ENCODE data around the gene RAB40B.

The RAB40B gene

DNA sequence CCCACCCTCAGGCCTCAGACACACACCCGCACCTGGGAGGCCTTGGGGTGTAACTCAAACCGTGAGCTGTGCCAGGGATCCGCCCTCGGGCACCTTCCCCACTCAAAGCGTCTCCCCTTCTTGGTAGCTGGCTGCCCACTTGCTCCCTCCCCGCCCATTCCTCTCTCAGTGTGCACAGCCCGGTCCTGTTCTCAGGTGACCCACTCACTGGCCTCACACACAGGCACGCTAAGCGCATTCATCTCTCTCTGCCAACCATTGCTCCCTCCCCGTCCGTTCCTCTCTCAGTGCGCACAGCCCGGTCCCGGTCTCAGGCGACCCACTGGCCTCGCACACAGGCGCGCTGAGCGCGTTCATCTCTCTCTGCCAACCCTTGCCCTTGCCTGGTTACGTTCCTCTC is 71.1 kb downstream of the RAB40B start:
- peaks cover 29% of the 10 kb centered on the region for H3K79me2 ChIP-seq
- no peaks in the 10 kb centered on the region for H3K36me3 ChIP-seq (ENCODE audit: control insufficient read depth, insufficient read depth, low read length)
- H3K27me3 ChIP-seq (ENCODE audit: control insufficient read depth, insufficient read depth, low read length): no peaks in the 10 kb centered on the region
- H3K9ac ChIP-seq: no peak overlapping the region
- no peak overlapping the region for H3K27ac ChIP-seq
- no peak overlapping the region for H3K4me2 ChIP-seq (ENCODE audit: low read length)
- H3K4me3 ChIP-seq (ENCODE audit: low read depth, low read length): no peak overlapping the region
- H2AFZ ChIP-seq: no peak overlapping the region
- TF ChIP-seq, protein P1, sequence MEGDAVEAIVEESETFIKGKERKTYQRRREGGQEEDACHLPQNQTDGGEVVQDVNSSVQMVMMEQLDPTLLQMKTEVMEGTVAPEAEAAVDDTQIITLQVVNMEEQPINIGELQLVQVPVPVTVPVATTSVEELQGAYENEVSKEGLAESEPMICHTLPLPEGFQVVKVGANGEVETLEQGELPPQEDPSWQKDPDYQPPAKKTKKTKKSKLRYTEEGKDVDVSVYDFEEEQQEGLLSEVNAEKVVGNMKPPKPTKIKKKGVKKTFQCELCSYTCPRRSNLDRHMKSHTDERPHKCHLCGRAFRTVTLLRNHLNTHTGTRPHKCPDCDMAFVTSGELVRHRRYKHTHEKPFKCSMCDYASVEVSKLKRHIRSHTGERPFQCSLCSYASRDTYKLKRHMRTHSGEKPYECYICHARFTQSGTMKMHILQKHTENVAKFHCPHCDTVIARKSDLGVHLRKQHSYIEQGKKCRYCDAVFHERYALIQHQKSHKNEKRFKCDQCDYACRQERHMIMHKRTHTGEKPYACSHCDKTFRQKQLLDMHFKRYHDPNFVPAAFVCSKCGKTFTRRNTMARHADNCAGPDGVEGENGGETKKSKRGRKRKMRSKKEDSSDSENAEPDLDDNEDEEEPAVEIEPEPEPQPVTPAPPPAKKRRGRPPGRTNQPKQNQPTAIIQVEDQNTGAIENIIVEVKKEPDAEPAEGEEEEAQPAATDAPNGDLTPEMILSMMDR (IDR thresholded peaks at IDR 0.05): no peak
- no peaks in the 10 kb centered on the region for H3K9me3 ChIP-seq (ENCODE audit: control insufficient read depth, low read length)
- H3K4me1 ChIP-seq: no peaks in the 10 kb centered on the region

DNA sequence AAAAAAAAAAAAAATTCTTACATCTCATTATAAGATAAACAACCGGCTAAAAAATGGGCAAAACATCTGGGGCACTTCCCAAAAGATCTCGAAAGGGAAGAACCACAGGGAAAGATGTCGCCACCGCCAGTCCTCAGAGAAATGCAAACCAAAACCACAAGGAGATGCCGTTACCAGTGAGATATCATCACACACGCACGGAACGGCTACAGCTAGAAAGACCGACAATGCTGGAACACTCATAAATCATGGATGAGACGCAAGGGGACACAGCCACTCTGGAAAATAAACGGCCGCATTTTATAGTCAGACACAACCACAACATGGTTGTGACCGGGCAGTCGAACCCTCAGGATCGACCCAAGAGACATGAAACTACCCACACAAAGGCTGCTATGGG is 74.8 kb downstream of the RAB40B start:
- H3K79me2 ChIP-seq: peaks cover 9% of the 10 kb centered on the region
- H3K4me3 ChIP-seq (ENCODE audit: low read depth, low read length): no peak overlapping the region
- H3K4me1 ChIP-seq: no peaks in the 10 kb centered on the region
- no peak overlapping the region for H2AFZ ChIP-seq
- no peak overlapping the region for H3K9ac ChIP-seq
- no peaks in the 10 kb centered on the region for H3K9me3 ChIP-seq (ENCODE audit: control insufficient read depth, low read length)
- no peak overlapping the region for H3K27ac ChIP-seq
- H3K36me3 ChIP-seq (ENCODE audit: control insufficient read depth, insufficient read depth, low read length): no peaks in the 10 kb centered on the region
- no peaks in the 10 kb centered on the region for H3K27me3 ChIP-seq (ENCODE audit: control insufficient read depth, insufficient read depth, low read length)
- TF ChIP-seq, protein P1 (IDR thresholded peaks at IDR 0.05): no peak
- H3K4me2 ChIP-seq (ENCODE audit: low read length): no peak overlapping the region

DNA sequence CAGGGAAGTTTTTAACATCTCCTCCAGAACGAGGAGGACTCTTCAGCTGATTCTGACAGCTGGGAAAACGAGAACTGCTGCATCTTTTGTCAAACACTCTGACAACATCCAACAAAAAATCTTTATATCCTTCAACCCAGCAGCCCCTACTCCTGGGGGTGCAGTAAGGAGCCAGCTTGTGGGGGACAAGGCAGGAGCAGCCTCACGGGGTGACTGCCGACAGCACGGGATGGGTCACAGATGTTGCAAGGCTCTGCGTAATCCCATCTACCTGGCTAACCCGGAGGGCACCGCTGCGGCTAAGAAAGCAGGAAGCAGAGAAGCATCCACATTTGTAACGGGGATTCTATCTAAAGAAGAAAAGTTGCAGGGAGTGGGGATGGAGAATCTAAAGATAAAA is 78.9 kb downstream of the RAB40B start:
- H2AFZ ChIP-seq: no peak overlapping the region
- H3K9me3 ChIP-seq (ENCODE audit: control insufficient read depth, low read length): no peaks in the 10 kb centered on the region
- H3K4me3 ChIP-seq (ENCODE audit: low read depth, low read length): no peak overlapping the region
- H3K9ac ChIP-seq: no peak overlapping the region
- H3K79me2 ChIP-seq: peaks cover 4% of the 10 kb centered on the region
- H3K4me1 ChIP-seq: no peaks in the 10 kb centered on the region
- H3K27ac ChIP-seq: no peak overlapping the region
- no peaks in the 10 kb centered on the region for H3K36me3 ChIP-seq (ENCODE audit: control insufficient read depth, insufficient read depth, low read length)
- no peak overlapping the region for H3K4me2 ChIP-seq (ENCODE audit: low read length)
- H3K27me3 ChIP-seq (ENCODE audit: control insufficient read depth, insufficient read depth, low read length): no peaks in the 10 kb centered on the region
- TF ChIP-seq, protein P1 (IDR thresholded peaks at IDR 0.05): no peak

DNA sequence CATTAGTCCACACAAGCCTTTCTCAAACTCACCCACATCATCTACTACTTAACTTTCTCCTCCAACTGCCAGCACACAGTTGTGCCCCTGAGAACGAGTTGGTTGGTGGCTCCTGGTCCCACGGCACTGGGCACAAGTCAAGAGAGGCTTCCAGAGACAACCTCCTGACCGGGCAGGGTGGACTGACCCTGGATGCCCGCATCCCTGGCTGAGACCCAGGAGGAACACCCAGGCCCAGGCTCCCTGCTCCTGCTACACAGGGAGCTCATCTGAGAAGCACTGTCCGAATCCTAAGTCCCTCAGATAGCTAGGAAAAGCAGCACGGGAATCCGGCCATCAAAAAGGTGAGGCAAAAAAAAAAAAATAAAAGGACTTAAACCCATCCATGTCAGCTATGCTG is 79.3 kb downstream of the RAB40B start:
- Histone ChIP-seq H3K27me3 (ENCODE audit: control insufficient read depth, insufficient read depth, low read length) (no peaks in the 10 kb centered on the region), H3K4me3 (ENCODE audit: low read depth, low read length) (no peak overlapping the region), H3K36me3 (ENCODE audit: control insufficient read depth, insufficient read depth, low read length) (no peaks in the 10 kb centered on the region), H3K4me2 (ENCODE audit: low read length) (no peak overlapping the region), H3K4me1 (no peaks in the 10 kb centered on the region), H2AFZ (no peak overlapping the region), H3K27ac (no peak overlapping the region), H3K79me2 (peaks cover 3% of the 10 kb centered on the region), H3K9ac (no peak overlapping the region), H3K9me3 (ENCODE audit: control insufficient read depth, low read length) (no peaks in the 10 kb centered on the region)
- TF ChIP-seq, protein P1 (IDR thresholded peaks at IDR 0.05): no peak

DNA sequence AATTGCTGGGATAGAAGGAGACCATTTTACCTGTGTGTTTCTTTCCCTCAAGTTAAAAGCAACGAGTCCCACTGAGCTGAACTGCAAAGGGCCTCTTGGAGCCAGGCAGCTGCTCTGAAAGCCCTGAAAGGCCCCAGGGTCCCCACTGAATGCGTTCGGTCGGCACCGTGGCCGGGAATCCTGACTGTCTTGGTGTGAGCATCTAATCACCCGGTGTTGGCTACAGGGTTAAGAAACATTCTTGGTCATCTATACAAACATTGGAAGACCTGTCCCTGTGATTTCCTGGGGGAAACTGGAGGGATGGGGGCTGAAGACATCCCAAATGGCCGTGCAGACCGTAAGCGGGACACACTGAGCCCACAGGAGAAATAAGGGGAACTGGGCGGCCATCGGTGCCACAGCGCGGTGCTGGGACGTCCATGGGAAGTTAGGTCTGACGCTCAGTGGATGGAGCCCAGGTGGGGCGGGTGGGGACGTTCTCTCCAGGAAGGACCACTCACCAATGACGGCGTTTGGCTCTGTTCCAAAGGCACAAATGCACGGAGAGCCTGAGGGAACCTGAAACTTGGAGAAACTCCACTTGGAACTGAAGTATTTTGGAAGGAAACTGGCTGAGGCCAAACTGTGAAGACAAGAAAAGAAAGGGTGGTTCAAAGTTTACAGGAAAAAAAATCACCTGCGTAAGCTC is 82.3 kb downstream of the RAB40B start:
- TF ChIP-seq, protein P1 (IDR thresholded peaks at IDR 0.05): no peak
- Histone ChIP-seq H3K27me3 (ENCODE audit: control insufficient read depth, insufficient read depth, low read length) (no peaks in the 10 kb centered on the region), H3K79me2 (no peaks in the 10 kb centered on the region), H2AFZ (no peak overlapping the region), H3K36me3 (ENCODE audit: control insufficient read depth, insufficient read depth, low read length) (no peaks in the 10 kb centered on the region), H3K9me3 (ENCODE audit: control insufficient read depth, low read length) (no peaks in the 10 kb centered on the region), H3K27ac (no peak overlapping the region), H3K4me3 (ENCODE audit: low read depth, low read length) (no peak overlapping the region), H3K4me1 (peaks cover 6% of the 10 kb centered on the region), H3K4me2 (ENCODE audit: low read length) (no peak overlapping the region), H3K9ac (no peak overlapping the region)
